ENCODE measurements around the gene CDHR3.
A peak's percentile ranks its signal among the peaks of the same experiment; 100 is the strongest.

CDHR3 gene

GRCh38 chr7:106049139-106049752, 86.2 kb downstream of the CDHR3 start:
- DNase-seq (ENCODE audit: low spot score) = no peak

DNA sequence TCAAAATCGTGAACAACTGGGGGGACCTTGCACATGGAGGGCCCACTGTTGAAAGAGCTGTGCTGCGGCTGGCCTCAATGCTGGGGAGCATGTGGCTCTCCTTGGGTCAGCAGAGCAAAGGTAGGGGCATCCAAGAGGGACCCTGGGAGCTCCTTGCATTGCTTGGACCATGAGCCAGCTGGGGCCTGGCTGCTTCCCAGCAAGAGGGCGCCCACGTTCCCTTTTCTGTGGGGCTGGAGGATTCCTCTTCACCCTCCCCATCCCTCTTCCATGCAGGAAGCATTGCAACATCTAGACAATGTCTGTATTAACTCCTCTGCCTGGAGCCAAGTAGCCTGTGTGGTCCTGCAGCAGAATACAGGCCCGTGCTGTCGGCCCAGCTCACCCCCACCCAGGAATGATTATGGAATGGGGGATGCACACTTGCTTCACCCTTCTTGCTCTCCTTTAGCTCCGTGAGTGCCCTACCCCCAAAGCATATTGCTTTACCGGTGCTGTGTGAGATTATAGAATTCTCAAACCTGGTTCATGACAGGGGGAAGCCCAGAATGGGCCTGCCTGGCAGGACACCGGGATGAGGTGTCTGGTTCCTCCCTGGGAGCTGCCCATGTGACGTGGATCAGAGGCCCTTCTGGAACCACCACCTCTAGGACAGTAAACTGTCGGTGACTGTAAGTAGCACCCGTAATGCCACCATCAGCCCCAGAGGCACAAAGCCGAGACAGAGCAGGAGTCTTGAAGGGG, 87.1 kb downstream of the CDHR3 start:
- no peak for DNase-seq (ENCODE audit: low spot score)

DNA sequence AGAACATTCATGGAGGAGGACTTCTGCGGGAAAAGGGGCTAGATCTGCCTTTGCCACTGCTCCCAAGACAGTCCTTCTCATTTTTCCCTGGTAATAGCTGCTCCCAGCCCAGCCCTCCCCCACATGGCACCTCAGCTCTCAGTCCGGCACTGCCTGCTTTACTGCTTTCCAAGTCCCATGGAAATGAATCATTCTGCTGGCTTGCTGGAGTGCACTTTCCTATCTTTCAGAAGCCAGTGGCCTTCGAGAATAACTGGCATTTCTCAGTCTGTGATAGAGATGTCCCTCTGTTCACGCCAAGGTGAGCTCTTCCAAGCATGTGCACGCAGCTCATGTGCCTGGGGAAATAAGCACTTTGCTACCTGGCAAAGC, 87.7 kb downstream of the CDHR3 start:
- no peak for DNase-seq (ENCODE audit: low spot score)

GRCh38 chr7:106052681-106053080, 89.6 kb downstream of the CDHR3 start:
- DNase-seq (ENCODE audit: low spot score) = no peak

GRCh38 chr7:106053109-106053508, 90.0 kb downstream of the CDHR3 start:
- DNase-seq (ENCODE audit: low spot score) = no peak

- no peak for DNase-seq (ENCODE audit: low spot score)
These were observed 91.3 kb downstream of the CDHR3 start for GRCh38 chr7:106054156-106054910.

- no peak for DNase-seq (ENCODE audit: low spot score)
These were observed 92.0 kb downstream of the CDHR3 start for GRCh38 chr7:106054971-106055532.

GRCh38 chr7:106056513-106057203, 93.6 kb downstream of the CDHR3 start:
- peak; percentile 89 for DNase-seq (ENCODE audit: low spot score)

GRCh38 chr7:106057204-106057961, 94.3 kb downstream of the CDHR3 start:
- DNase-seq (ENCODE audit: low spot score) = no peak

- peak; percentile 97 for DNase-seq (ENCODE audit: low spot score)
These were observed 95.2 kb downstream of the CDHR3 start for GRCh38 chr7:106057962-106058927.

- no peak for DNase-seq (ENCODE audit: low spot score)
These were observed 95.9 kb downstream of the CDHR3 start for GRCh38 chr7:106058928-106059324.

DNA sequence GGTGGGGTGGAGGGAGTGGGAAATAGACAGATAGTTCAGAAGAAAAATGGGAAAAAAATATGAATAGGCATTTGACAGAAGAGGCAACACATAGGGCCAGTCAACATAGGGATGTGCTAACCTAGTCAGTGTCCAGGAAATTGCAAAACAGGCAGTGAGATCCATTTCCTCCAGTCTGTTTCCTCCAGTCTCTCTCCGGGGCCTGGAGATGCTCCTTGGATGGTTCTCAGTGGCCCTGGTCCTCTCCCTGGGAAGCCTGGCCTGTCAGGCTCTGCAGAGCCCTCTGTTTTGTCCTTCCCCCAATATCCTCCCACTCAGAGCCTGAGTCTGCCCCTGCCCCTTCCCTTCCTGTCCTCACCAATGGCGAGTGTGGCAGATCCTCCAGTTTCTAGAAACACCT, 96.5 kb downstream of the CDHR3 start:
- DNase-seq (ENCODE audit: low spot score) = no peak

GRCh38 chr7:106060394-106060920, 97.4 kb downstream of the CDHR3 start:
- DNase-seq (ENCODE audit: low spot score) = no peak

DNA sequence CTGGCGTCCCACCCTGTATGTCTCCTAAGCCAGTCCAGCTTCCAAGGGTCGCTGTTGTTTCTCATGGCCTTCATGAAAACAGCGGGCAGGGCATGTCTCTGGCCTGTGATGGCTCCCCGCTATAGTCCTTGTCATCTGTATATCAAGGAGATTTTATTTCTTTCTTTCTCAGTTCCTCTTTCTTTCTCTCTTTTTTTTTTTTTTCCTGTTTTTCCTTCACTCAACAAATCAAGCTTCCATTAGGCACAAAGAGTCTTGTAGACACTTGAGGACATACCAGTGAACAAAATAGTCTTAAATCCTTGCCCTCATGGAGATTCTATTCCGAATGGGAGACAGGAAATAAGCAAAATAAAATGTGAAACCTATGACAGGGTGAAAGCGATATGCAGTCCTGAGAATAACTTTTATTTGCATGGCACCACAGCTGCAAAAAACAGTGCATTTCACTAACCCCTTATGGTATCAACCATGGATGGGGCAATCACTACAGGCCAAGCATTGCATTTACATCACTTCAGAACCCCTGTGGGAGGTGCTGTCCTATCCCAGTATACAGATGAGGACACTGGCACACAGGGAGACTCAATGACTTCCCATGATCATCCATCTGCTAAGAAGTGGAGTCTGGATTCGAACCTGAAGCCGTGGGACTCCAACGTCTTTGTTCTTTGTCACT, 98.4 kb downstream of the CDHR3 start:
- no peak for DNase-seq (ENCODE audit: low spot score)

DNA sequence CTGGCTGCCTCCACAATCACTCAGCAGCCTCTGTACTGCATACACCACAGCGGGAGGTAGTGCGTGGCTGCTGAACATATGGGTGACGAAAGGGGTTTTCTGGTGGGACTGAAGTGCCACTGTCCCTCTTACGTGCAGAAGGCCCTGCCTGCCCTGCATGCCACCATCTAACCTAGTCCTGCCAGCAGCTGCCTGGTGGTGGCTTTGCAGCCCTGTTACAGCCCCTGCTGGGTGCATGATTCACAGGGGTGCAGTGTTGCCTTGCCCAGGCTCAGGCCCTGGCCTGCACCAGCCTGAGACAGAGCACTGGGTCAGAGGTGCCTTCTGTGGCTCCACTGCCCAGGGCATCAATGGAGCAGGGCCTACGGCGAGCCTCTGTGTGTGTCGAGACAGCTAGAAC, 98.9 kb downstream of the CDHR3 start:
- no peak for DNase-seq (ENCODE audit: low spot score)

- no peak for DNase-seq (ENCODE audit: low spot score)
These were observed 99.5 kb downstream of the CDHR3 start for GRCh38 chr7:106062521-106062931.

GRCh38 chr7:106063024-106063423, 100.0 kb downstream of the CDHR3 start:
- DNase-seq (ENCODE audit: low spot score) = no peak

DNA sequence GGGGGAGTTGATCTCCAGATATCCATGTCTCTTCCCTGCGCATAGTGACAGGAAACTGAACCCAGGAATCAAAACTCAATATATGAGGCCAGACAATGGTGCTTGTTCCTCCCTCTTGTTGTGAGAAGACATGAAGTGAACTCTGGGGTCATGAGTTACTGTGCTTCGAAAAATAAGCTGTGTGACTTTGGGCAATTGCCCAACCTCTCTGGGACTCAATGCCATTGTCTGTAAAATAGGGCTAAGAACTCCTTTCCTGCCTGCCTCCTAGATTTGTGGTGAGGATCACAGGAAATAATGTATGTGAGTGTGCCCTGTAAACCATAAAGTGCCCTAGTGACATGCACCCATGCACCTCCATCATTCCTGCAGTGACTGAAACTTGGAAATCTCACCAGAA, 100.6 kb downstream of the CDHR3 start:
- DNase-seq (ENCODE audit: low spot score) = no peak

DNA sequence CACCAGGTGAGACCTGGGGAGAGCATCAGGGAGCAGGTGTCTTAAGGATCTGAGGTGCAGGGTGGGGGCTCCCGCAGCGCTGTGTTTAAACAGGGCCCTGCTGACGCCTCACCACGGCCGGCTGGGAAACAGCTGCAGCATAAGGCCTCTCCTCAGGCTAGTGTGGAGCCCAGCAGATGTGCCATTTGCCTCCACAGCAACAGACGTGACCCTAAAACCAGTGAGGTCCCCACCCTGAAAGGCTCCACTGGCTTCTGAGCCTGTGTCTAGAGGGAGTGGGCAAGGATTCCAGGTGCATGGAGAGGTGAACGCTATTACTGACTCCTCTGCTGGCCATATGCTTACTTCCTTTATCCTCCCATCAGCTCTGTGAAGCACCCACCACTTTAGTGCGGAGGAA, 101.3 kb downstream of the CDHR3 start:
- DNase-seq (ENCODE audit: low spot score) = no peak

Data from Ammon's horn (tissue), 1 donor.